Naive thymus-derived CD4-positive, alpha-beta T cell (primary cell): ENCODE results near the gene EDN2. TPM values are rescaled to one million over a fixed set of nuclear protein-coding genes. Genes with fewer than 3 reads are reported as not detected.

Experiments
- ATAC-seq: fragments of 150-1000 bp; cut with Tn5 transposase; 2 replicates; pipeline ENCODE4 v1.10.0; 2021; ENCODE audit warnings: mild to moderate bottlenecking, moderate library complexity
- CTCF ChIA-PET: fragments of 350-600 bp; sonication (Branson Sonifier 250); formaldehyde crosslinking; loops from one replicate; lab custom pipeline; 2021; ENCODE audit warnings: antibody characterized with exemption; lab: Charles Lee
- POLR2A ChIA-PET: fragments of 350-600 bp; sonication (Branson Sonifier 250); formaldehyde crosslinking; loops from one replicate; lab custom pipeline; 2021; ENCODE audit warnings: antibody characterized with exemption, inconsistent platforms; lab: Charles Lee
- DNase-seq, 9 donors: peaks; one replicate each; pipeline versions ENCODE4 v3.0.0 to v3.0.0-alpha.2; 2020 to 2022; ENCODE audit warnings: mixed read lengths in 1 of 9
- H3K27ac ChIP-seq: one replicate; pipeline ENCODE4 v1.7.0; 2013; ENCODE audit warnings: mild to moderate bottlenecking, low read depth, low read length, moderate library complexity
- H3K27me3 ChIP-seq, 2 donors: one replicate each; pipeline ENCODE4 v1.7.0; 2013; ENCODE audit warnings: low read length in 2 of 2, mild to moderate bottlenecking in 2 of 2, moderate library complexity in 2 of 2; ENCODE audit not compliant: control insufficient read depth in 2 of 2, insufficient read depth in 2 of 2
- H3K36me3 ChIP-seq, 3 experiments: 1 replicate in 2 of 3; 2 replicates in 1 of 3; pipeline ENCODE4 v1.7.0; 2013; ENCODE audit warnings: low read length in 3 of 3, mild to moderate bottlenecking in 3 of 3, moderate library complexity in 1 of 3; ENCODE audit not compliant: insufficient read depth in 3 of 3, control insufficient read depth in 2 of 3
- H3K4me1 ChIP-seq, 2 donors: one replicate each; pipeline ENCODE4 v1.7.0; 2013; ENCODE audit warnings: low read length in 2 of 2, mild to moderate bottlenecking in 2 of 2, moderate library complexity in 1 of 2; ENCODE audit not compliant: control insufficient read depth in 2 of 2, insufficient read depth in 2 of 2
- H3K4me3 ChIP-seq: 2 replicates; pipeline ENCODE4 v1.7.0; 2013; ENCODE audit warnings: mild to moderate bottlenecking, low read length
- H3K9me3 ChIP-seq, 3 experiments: 1 replicate in 2 of 3; 2 replicates in 1 of 3; pipeline ENCODE4 v1.7.0; 2013; ENCODE audit warnings: low read length in 3 of 3; ENCODE audit not compliant: control insufficient read depth in 2 of 3
- H3K27ac Mint-ChIP-seq, 9 donors: one replicate each; pipeline ENCODE4 v1.8.0; 2020 to 2022; ENCODE audit warnings: mixed read lengths in 9 of 9, mild to moderate bottlenecking in 8 of 9, moderate library complexity in 5 of 9, inconsistent platforms in 2 of 9
- H3K27me3 Mint-ChIP-seq, 5 donors: one replicate each; pipeline ENCODE4 v1.8.0; 2021 to 2022; ENCODE audit warnings: mixed read lengths in 5 of 5, mild to moderate bottlenecking in 1 of 5
- H3K36me3 Mint-ChIP-seq, 5 donors: one replicate each; pipeline ENCODE4 v1.8.0; 2020 to 2022; ENCODE audit warnings: mixed read lengths in 5 of 5, mild to moderate bottlenecking in 3 of 5, inconsistent platforms in 1 of 5
- H3K4me1 Mint-ChIP-seq, 7 donors: one replicate each; pipeline ENCODE4 v1.8.0; 2020 to 2022; ENCODE audit warnings: mixed read lengths in 7 of 7, mild to moderate bottlenecking in 3 of 7, inconsistent platforms in 1 of 7
- H3K4me3 Mint-ChIP-seq, 10 donors: one replicate each; pipeline ENCODE4 v1.8.0; 2020 to 2022; ENCODE audit warnings: mild to moderate bottlenecking in 10 of 10, mixed read lengths in 10 of 10, moderate library complexity in 6 of 10, inconsistent platforms in 2 of 10
- H3K9me3 Mint-ChIP-seq, 11 donors: one replicate each; pipeline ENCODE4 v1.8.0; 2020 to 2022; ENCODE audit warnings: mixed read lengths in 11 of 11, mild to moderate bottlenecking in 4 of 11, inconsistent platforms in 1 of 11, moderate library complexity in 1 of 11
- intact Hi-C, 2 donors: fragments of 100-400 bp; cut with micrococcal nuclease; formaldehyde crosslinking; loops; one replicate each; pipeline ENCODE4 v1.15.1; 2023
- polyA plus RNA-seq, 2 donors: library from polyadenylated mRNA; unstranded; fragments of 300-500 nt; fragmentation: Illumina TruSeq; gene quantifications; one replicate each; pipeline ENCODE4 v1.2.3, GENCODE V29; 2021
- total RNA-seq, 6 experiments: library from RNA in 5 of 6; stranded (reverse) in 5 of 6; gene quantifications; 1 replicate in 5 of 6; 2 replicates in 1 of 6; pipeline ENCODE4 v1.2.3 and lab custom pipeline; 2021 to 2026

Gene EDN2
- total and polyA plus RNA-seq, 7 experiments from 2014 or later, result not detected

- ChIA-PET POLR2A (no interaction called here), CTCF (no interaction called here)
- DNase-seq, result peak in 1 of 9 donors; percentile 74
- Histone ChIP-seq H3K4me3 (no peak overlapping the region), H3K4me1 (peaks cover 0 to 4% of the 10 kb centered on the region in 2 donors), H3K27ac (no peak overlapping the region), H3K36me3 (no peaks in the 10 kb centered on the region), H3K9me3 (no peaks in the 10 kb centered on the region), H3K27me3 (no peaks in the 10 kb centered on the region)
- Mint-ChIP-seq H3K9me3 (peaks cover 0 to under 1% (median 0%) of the 10 kb centered on the region in 11 donors), H3K36me3 (no peaks in the 10 kb centered on the region), H3K27me3 (peaks cover 11 to 21% (median 14%) of the 10 kb centered on the region in 5 donors), H3K4me3 (peak overlapping the region in 5 of 10 donors; percentile 21 to 66 (median 27)), H3K27ac (no peak overlapping the region), H3K4me1 (peaks cover 0 to 6% (median 1%) of the 10 kb centered on the region in 7 donors)
- no peak for ATAC-seq
- intact Hi-C loops, result no loop called here
Observed at GRCh38 chr1:41496080-41497055, 11.9 kb upstream of the EDN2 start.

GRCh38 chr1:41495210-41495948 lies 10.9 kb upstream of the EDN2 start:
- Histone ChIP-seq H3K4me1 (peaks cover 0 to 4% of the 10 kb centered on the region in 2 donors), H3K36me3 (no peaks in the 10 kb centered on the region), H3K27me3 (no peaks in the 10 kb centered on the region), H3K4me3 (no peak overlapping the region), H3K9me3 (no peaks in the 10 kb centered on the region), H3K27ac (no peak overlapping the region)
- intact Hi-C loops, result no loop called here
- POLR2A ChIA-PET, result no interaction called here
- H3K9me3 Mint-ChIP-seq, result peaks cover 0 to 1% (median 0%) of the 10 kb centered on the region in 11 donors
- H3K4me1 Mint-ChIP-seq, result peaks cover 0 to 6% (median 1%) of the 10 kb centered on the region in 7 donors
- no peak overlapping the region for H3K27ac Mint-ChIP-seq
- H3K27me3 Mint-ChIP-seq, result peaks cover 11 to 21% (median 14%) of the 10 kb centered on the region in 5 donors
- peak overlapping the region in 5 of 10 donors; percentile 21 to 66 (median 27) for H3K4me3 Mint-ChIP-seq
- DNase-seq (no peak), ATAC-seq (no peak)
- CTCF ChIA-PET, result no interaction called here
- H3K36me3 Mint-ChIP-seq, result no peaks in the 10 kb centered on the region

GRCh38 chr1:41494351-41495209 lies 10.1 kb upstream of the EDN2 start:
- Mint-ChIP-seq H3K4me3 (no peak overlapping the region), H3K4me1 (peaks cover 0 to 6% (median 1%) of the 10 kb centered on the region in 7 donors), H3K9me3 (peaks cover 0 to 3% (median 0%) of the 10 kb centered on the region in 11 donors), H3K27me3 (peaks cover 17 to 25% (median 19%) of the 10 kb centered on the region in 5 donors), H3K36me3 (no peaks in the 10 kb centered on the region), H3K27ac (no peak overlapping the region)
- ChIA-PET CTCF (no interaction called here), POLR2A (no interaction called here)
- no peaks in the 10 kb centered on the region for H3K27me3 ChIP-seq
- H3K27ac ChIP-seq, result no peak overlapping the region
- H3K4me3 ChIP-seq, result no peak overlapping the region
- intact Hi-C loops, result no loop called here
- ATAC-seq (no peak), DNase-seq (no peak)
- H3K4me1 ChIP-seq, result peaks cover 0 to 4% of the 10 kb centered on the region in 2 donors
- H3K9me3 ChIP-seq, result no peaks in the 10 kb centered on the region
- no peaks in the 10 kb centered on the region for H3K36me3 ChIP-seq

- no peak overlapping the region for H3K4me3 ChIP-seq
- Mint-ChIP-seq H3K4me1 (peaks cover 0 to 6% (median 1%) of the 10 kb centered on the region in 7 donors), H3K9me3 (peaks cover 0 to 6% (median 0%) of the 10 kb centered on the region in 11 donors), H3K27ac (no peak overlapping the region), H3K36me3 (no peaks in the 10 kb centered on the region), H3K4me3 (no peak overlapping the region), H3K27me3 (peaks cover 20 to 28% (median 26%) of the 10 kb centered on the region in 5 donors)
- H3K9me3 ChIP-seq, result no peaks in the 10 kb centered on the region
- intact Hi-C loops, result no loop called here
- H3K27me3 ChIP-seq, result no peaks in the 10 kb centered on the region
- no peak overlapping the region for H3K27ac ChIP-seq
- H3K36me3 ChIP-seq, result no peaks in the 10 kb centered on the region
- DNase-seq (no peak), ATAC-seq (no peak)
- ChIA-PET CTCF (no interaction called here), POLR2A (no interaction called here)
- H3K4me1 ChIP-seq, result peaks cover 0 to 4% of the 10 kb centered on the region in 2 donors
Observed at GRCh38 chr1:41493626-41494350, 9.3 kb upstream of the EDN2 start.

GRCh38 chr1:41493117-41493536 lies 8.6 kb upstream of the EDN2 start:
- Histone ChIP-seq H3K9me3 (no peaks in the 10 kb centered on the region), H3K27ac (no peak overlapping the region), H3K4me3 (no peak overlapping the region), H3K4me1 (peaks cover 0 to 4% of the 10 kb centered on the region in 2 donors), H3K27me3 (no peaks in the 10 kb centered on the region), H3K36me3 (no peaks in the 10 kb centered on the region)
- DNase-seq, result no peak
- intact Hi-C loops, result no loop called here
- Mint-ChIP-seq H3K27ac (no peak overlapping the region), H3K9me3 (peaks cover 0 to 6% (median 0%) of the 10 kb centered on the region in 11 donors), H3K36me3 (no peaks in the 10 kb centered on the region), H3K27me3 (peaks cover 22 to 29% (median 28%) of the 10 kb centered on the region in 5 donors), H3K4me3 (no peak overlapping the region), H3K4me1 (peaks cover 0 to 6% (median 1%) of the 10 kb centered on the region in 7 donors)
- CTCF ChIA-PET, result no interaction called here
- POLR2A ChIA-PET, result no interaction called here
- no peak for ATAC-seq
